GM21619 (cell line): Measurements from ENCODE around the gene DUSP12.
"Not testable (repeated sequence)": the region's sequence is repeated elsewhere in the genome, so short reads cannot be mapped to it uniquely, and the experiment has no call there.

ENCODE experiments used
- ATAC-seq: cut with Tn5 transposase; IDR thresholded peaks from one replicate; pipeline ENCODE4 v1.9.1; 2021; ENCODE audit not compliant: unreplicated experiment

The DUSP12 gene

GRCh38 chr1:161768986-161769672 lies 19.5 kb downstream of the DUSP12 start:
- no peak for ATAC-seq

- not testable (repeated sequence) for ATAC-seq
These were observed 20.1 kb downstream of the DUSP12 start for GRCh38 chr1:161769673-161770045.

- ATAC-seq, result no peak
These were observed 20.7 kb downstream of the DUSP12 start for GRCh38 chr1:161770250-161770649.

- no peak for ATAC-seq
These were observed 21.6 kb downstream of the DUSP12 start for GRCh38 chr1:161771161-161771560.

GRCh38 chr1:161771973-161772372 lies 22.4 kb downstream of the DUSP12 start:
- no peak for ATAC-seq

- ATAC-seq, result no peak
These were observed 22.8 kb downstream of the DUSP12 start for GRCh38 chr1:161772397-161772796.

GRCh38 chr1:161773791-161774190 lies 24.2 kb downstream of the DUSP12 start:
- ATAC-seq, result no peak

- ATAC-seq, result no peak
These were observed 27.7 kb downstream of the DUSP12 start for GRCh38 chr1:161777261-161777660.

GRCh38 chr1:161778522-161778921 lies 28.9 kb downstream of the DUSP12 start:
- ATAC-seq, result no peak

- ATAC-seq, result no peak
These were observed 29.8 kb downstream of the DUSP12 start for GRCh38 chr1:161779393-161779792.

GRCh38 chr1:161781995-161782394 lies 32.4 kb downstream of the DUSP12 start:
- ATAC-seq, result peak; percentile 62

- ATAC-seq, result no peak
These were observed 33.3 kb downstream of the DUSP12 start for GRCh38 chr1:161782886-161783285.

- no peak for ATAC-seq
These were observed 35.4 kb downstream of the DUSP12 start for GRCh38 chr1:161784968-161785367.

- ATAC-seq, result no peak
These were observed 37.8 kb downstream of the DUSP12 start for GRCh38 chr1:161787355-161787754.

GRCh38 chr1:161790587-161791317 lies 41.2 kb downstream of the DUSP12 start:
- no peak for ATAC-seq

GRCh38 chr1:161791904-161792655 lies 42.5 kb downstream of the DUSP12 start:
- ATAC-seq, result no peak

- peak; percentile 76 for ATAC-seq
These were observed 43.2 kb downstream of the DUSP12 start for GRCh38 chr1:161792740-161793139.

GRCh38 chr1:161799792-161800191 lies 50.2 kb downstream of the DUSP12 start:
- ATAC-seq, result no peak

GRCh38 chr1:161801955-161802354 lies 52.4 kb downstream of the DUSP12 start:
- no peak for ATAC-seq

GRCh38 chr1:161803181-161803580 lies 53.6 kb downstream of the DUSP12 start:
- no peak for ATAC-seq

GRCh38 chr1:161805399-161806197 lies 56.0 kb downstream of the DUSP12 start:
- no peak for ATAC-seq
